Thyroid gland (tissue), 4 donors: ENCODE measurements around the gene UBE2B. TPM values are rescaled to one million over a fixed set of nuclear protein-coding genes. Genes with fewer than 3 reads are reported as not detected.

Source experiments
- DNase-seq, 2 donors: peaks; one replicate each; pipeline ENCODE4 v3.0.0-alpha.2; 2019
- H3K27ac ChIP-seq, 3 donors: fragments of 200-600 bp; sonication (generic); 1 replicate in 2 of 3; 2 replicates in 1 of 3; pipeline ENCODE4 v1.5.1; 2016 to 2019; ENCODE audit warnings: mild to moderate bottlenecking in 1 of 3, moderate library complexity in 1 of 3
- H3K27me3 ChIP-seq: fragments of 200-600 bp; sonication (generic); one replicate; pipeline ENCODE4 v1.5.1; 2019
- H3K36me3 ChIP-seq, 2 donors: fragments of 200-600 bp; sonication (generic); one replicate each; pipeline ENCODE4 v1.5.1; 2016 to 2019
- H3K4me1 ChIP-seq, 2 donors: fragments of 200-600 bp; sonication (generic); one replicate each; pipeline ENCODE4 v1.5.1; 2017 to 2019
- H3K4me3 ChIP-seq, 3 donors: fragments of 200-600 bp; sonication (generic); replicated peaks in 1 of 3; 1 replicate in 2 of 3; 2 replicates in 1 of 3; pipeline ENCODE4 v1.5.1; 2016; ENCODE audit warnings: mild to moderate bottlenecking in 1 of 3
- H3K9me3 ChIP-seq: fragments of 200-600 bp; sonication (generic); one replicate; pipeline ENCODE4 v1.5.1; 2017
- POLR2A ChIP-seq, 2 donors: fragments of 450-650 bp; IDR thresholded peaks; one replicate each; pipeline ENCODE4 v1.6.1; 2017; ENCODE audit warnings: antibody characterized with exemption in 2 of 2, mild to moderate bottlenecking in 2 of 2, moderate library complexity in 1 of 2
- WGBS, 2 donors: methylation state at CpG; one replicate each; pipeline ENCODE4 v1.1.5; 2017; 5-methylcytosine and 5-hydroxymethylcytosine counted together
- intact Hi-C: fragments of 100-400 bp; cut with DNase I; formaldehyde crosslinking; loops from one replicate; pipeline ENCODE4 v1.15.1; 2023
- total RNA-seq, 4 donors: library from RNA; depleted of rRNA; stranded (reverse); fragments of >200 nt; gene quantifications; one replicate each; pipeline ENCODE4 v1.2.3, GENCODE V29; 2016
- TF ChIP-seq, protein P1 (sequence below), 6 experiments: fragments of 200-600 bp in 3 of 6; fragments of 450-650 bp in 3 of 6; sonication (generic) in 3 of 6; IDR thresholded peaks; one replicate each; pipeline ENCODE4 v1.5.1; 2016 to 2019; ENCODE audit warnings: antibody characterized with exemption in 6 of 6, mild to moderate bottlenecking in 2 of 6, inconsistent platforms in 1 of 6, moderate library complexity in 1 of 6

UBE2B gene
- total RNA-seq, 4 donors from 2014 or later, result 36.8 to 83.2 (median 41.2) TPM

DNA sequence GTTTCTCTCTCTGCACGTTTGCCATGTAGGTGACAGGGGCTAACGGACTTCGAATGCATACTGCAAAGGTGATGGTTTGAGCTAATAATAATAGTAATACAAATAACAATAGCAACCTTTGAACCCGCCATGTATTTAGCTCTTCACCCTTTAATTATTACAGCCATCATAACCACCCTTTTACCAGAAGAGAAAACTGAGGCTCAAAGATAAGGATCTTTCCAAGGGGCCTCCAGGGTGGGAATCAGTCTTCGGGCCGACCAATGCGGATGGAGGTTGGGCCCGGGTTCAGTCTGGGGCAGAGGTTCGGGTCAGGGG is 39.8 kb downstream of the UBE2B start:
- DNase-seq, result no peak
- H3K4me1 ChIP-seq, result peaks cover 20 to 25% of the 10 kb centered on the region in 2 donors
- 8 to 12% methylated on average over 9 of the region's 9 CpGs for WGBS, 2 donors
- intact Hi-C loops, result loop anchor here (10.0 kb wide), 2 partner anchors 54 to 114 kb away; partner anchors contain the start of gene JADE2
- TF ChIP-seq, protein P1, sequence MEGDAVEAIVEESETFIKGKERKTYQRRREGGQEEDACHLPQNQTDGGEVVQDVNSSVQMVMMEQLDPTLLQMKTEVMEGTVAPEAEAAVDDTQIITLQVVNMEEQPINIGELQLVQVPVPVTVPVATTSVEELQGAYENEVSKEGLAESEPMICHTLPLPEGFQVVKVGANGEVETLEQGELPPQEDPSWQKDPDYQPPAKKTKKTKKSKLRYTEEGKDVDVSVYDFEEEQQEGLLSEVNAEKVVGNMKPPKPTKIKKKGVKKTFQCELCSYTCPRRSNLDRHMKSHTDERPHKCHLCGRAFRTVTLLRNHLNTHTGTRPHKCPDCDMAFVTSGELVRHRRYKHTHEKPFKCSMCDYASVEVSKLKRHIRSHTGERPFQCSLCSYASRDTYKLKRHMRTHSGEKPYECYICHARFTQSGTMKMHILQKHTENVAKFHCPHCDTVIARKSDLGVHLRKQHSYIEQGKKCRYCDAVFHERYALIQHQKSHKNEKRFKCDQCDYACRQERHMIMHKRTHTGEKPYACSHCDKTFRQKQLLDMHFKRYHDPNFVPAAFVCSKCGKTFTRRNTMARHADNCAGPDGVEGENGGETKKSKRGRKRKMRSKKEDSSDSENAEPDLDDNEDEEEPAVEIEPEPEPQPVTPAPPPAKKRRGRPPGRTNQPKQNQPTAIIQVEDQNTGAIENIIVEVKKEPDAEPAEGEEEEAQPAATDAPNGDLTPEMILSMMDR (IDR thresholded peaks at IDR 0.05), result no peak
- no peak for TF ChIP-seq POLR2A (IDR thresholded peaks at IDR 0.05)
- H3K27me3 ChIP-seq, result no peaks in the 10 kb centered on the region
- H3K9me3 ChIP-seq, result no peaks in the 10 kb centered on the region
- H3K27ac ChIP-seq, result peak overlapping the region in 2 of 3 donors; percentile 86 to 89
- H3K36me3 ChIP-seq, result no peaks in the 10 kb centered on the region
- H3K4me3 ChIP-seq, result peak overlapping the region; percentile 55 to 95 (median 88)

DNA sequence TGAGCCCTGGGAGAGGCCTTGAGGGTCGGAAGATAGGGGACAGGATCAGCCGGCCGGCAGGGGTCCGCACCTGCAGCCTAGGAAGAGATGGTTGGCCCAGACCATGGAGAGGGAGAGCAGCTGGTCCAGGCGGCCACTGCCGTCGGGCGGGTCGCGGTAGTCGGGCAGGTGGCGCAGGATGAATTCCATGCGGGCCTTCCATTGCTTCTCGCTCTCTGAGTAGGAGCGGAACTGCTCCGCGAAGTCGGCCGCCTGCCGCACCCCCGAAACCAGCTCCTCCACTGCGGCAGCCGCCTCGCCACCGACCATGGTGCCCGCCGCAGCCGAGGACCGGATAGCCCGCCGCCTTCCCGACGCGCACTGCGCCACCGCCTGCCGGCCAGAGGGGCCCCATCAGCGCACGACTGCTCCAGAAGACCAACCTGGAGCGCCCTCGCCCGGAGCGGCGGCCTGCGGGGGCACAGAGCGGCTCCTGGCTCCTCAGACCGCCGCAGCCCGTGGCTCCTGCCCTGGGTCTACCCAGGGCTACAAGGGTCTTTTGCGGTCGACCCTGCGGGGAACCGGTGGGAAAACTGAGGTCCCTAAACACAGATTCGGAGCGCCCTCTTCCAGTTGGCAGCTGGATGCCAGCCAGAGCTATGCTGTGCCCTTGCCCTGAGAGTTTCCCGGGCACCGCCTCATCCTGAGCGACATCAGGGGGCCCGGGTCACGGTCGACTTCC is 40.3 kb downstream of the UBE2B start, which contains the start of gene CDKN2AIPNL:
Gene CDKN2AIPNL, minus strand, starts transcription at position 336 of the 721 bp plus-strand sequence. Its CDS starts 27 bp downstream, at position 309.
- peaks cover 20 to 25% of the 10 kb centered on the region in 2 donors for H3K4me1 ChIP-seq
- H3K36me3 ChIP-seq, result no peaks in the 10 kb centered on the region
- intact Hi-C loops, result loop anchor here (10.0 kb wide), 2 partner anchors 53 to 113 kb away; partner anchors contain the start of gene JADE2
- TF ChIP-seq, protein P1 (IDR thresholded peaks at IDR 0.05), result peak in 4 of 6 experiments; percentile 59 to 92 (median 80)
- TF ChIP-seq POLR2A (IDR thresholded peaks at IDR 0.05), result peak in 1 of 2 donors; percentile 74
- H3K27me3 ChIP-seq, result no peaks in the 10 kb centered on the region
- DNase-seq, result peak; percentile 90 to 93
- H3K27ac ChIP-seq, result peak within 1 kb of the TSS; percentile 80 to 89 (median 86)
- H3K4me3 ChIP-seq, result peak within 1 kb of the TSS; percentile 55 to 95 (median 88)
- H3K9me3 ChIP-seq, result no peaks in the 10 kb centered on the region
- 0 to 1% methylated on average over 4 to 30 of the region's 61 CpGs for WGBS, 2 donors

DNA sequence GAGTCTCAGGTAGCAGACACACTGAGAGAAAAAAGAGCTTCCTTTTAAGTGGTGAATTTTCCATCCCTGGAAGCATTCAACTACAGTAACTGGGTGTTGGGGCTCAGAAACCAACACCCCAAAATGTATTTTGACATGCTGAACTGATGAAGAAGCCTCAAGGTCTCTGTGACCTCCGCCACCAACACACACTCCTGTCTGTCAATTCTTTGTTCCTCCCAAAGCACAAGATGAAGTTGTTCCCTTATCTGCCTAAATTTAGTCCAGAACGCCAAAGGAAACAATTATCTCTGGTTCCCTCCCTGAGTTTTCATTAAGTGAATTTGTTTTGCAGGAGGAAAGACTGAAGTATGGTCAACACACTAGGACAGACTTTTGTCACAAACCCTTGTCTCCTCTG is 41.7 kb downstream of the UBE2B start:
- intact Hi-C loops, result loop anchor here (10.0 kb wide), 2 partner anchors 52 to 112 kb away; partner anchors contain the start of gene JADE2
- Histone ChIP-seq H3K4me3 (no peak overlapping the region), H3K4me1 (peaks cover 20 to 25% of the 10 kb centered on the region in 2 donors), H3K36me3 (no peaks in the 10 kb centered on the region), H3K27ac (peak overlapping the region in 1 of 3 donors; percentile 89), H3K9me3 (no peaks in the 10 kb centered on the region), H3K27me3 (no peaks in the 10 kb centered on the region)
- TF ChIP-seq, protein P1 (IDR thresholded peaks at IDR 0.05), result no peak
- no peak for TF ChIP-seq POLR2A (IDR thresholded peaks at IDR 0.05)
- no peak for DNase-seq
- 89 to 93% methylated on average over 2 of the region's 2 CpGs for WGBS, 2 donors

DNA sequence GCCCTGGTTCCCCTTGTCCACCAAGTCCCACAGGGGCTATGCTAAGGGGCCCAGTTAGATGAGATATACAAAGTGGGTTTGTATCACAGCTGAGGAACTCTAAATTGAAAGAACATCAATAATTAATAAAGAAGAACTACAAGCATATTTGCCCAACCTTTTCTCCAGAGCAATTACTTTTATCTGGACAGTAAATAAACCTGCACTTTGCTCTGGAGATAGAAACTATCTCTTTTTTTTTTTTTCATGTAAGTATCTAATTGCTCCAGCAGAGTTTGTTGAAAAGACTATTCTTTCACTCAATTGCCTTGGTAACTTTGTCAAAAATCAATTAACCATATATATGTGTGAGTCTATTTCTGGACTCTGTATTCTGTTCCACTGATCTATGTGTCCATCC is 46.3 kb downstream of the UBE2B start:
- Histone ChIP-seq H3K36me3 (no peaks in the 10 kb centered on the region), H3K4me1 (peaks cover 1 to 3% of the 10 kb centered on the region in 2 donors), H3K27me3 (no peaks in the 10 kb centered on the region), H3K9me3 (no peaks in the 10 kb centered on the region), H3K4me3 (no peak overlapping the region), H3K27ac (no peak overlapping the region)
- TF ChIP-seq, protein P1 (IDR thresholded peaks at IDR 0.05), result no peak
- no peak for TF ChIP-seq POLR2A (IDR thresholded peaks at IDR 0.05)
- DNase-seq, result no peak
- intact Hi-C loops, result loop anchor here (10.0 kb wide), 2 partner anchors 47 to 107 kb away; partner anchors contain the start of gene JADE2

DNA sequence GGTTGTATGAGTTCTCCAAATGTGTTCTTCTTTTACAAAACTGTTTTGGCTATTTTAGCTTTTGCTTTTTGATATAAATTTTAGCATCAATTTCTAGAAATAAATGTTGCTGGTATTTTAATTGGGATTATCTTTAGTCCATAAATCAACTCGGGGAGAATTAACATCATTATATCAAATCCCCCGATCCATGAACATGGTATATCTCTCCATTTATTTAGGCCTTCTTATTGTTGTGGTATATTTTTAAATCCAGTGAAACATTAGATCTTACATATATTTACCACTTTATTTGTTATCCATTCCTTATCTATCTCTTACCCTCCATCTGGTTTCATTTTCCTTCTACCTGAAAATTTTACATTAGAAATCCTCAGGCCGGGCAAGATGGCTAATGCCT is 47.6 kb downstream of the UBE2B start:
- DNase-seq, result no peak
- no peak for TF ChIP-seq POLR2A (IDR thresholded peaks at IDR 0.05)
- TF ChIP-seq, protein P1 (IDR thresholded peaks at IDR 0.05), result no peak
- Histone ChIP-seq H3K4me3 (no peak overlapping the region), H3K4me1 (no peaks in the 10 kb centered on the region), H3K9me3 (no peaks in the 10 kb centered on the region), H3K27ac (no peak overlapping the region), H3K27me3 (no peaks in the 10 kb centered on the region), H3K36me3 (no peaks in the 10 kb centered on the region)
- 97 to 99% methylated on average over 3 of the region's 3 CpGs for WGBS, 2 donors
- intact Hi-C loops, result loop anchor here (10.0 kb wide), 2 partner anchors 46 to 106 kb away; partner anchors contain the start of gene JADE2
